ENCODE results near the gene SIRT3. TPM values are rescaled to one million over a fixed set of nuclear protein-coding genes. Genes with fewer than 3 reads are reported as not detected.

SIRT3 gene
- total and polyA plus RNA-seq, 2 of the 13 experiments (the other 11 are each of a cell fraction or from before 2014, with no cell fraction given), result 15.1 to 18.2 TPM

DNA sequence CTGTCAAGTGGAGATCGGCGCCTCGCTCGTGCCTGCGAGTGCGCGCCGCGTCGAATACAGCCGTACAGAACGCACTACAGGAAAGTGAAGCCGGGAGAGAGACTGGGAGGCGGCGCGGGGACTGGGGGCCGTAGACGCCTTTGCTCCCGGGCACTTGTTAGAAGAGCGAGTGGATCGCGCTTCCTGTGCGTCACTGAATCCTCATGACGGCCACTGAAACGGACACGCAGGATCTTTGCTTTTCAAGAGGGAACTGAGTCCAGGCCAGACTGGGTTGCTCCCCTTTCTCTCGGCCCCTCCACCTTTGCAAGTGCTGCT is 28.3 kb downstream of the SIRT3 start (continued):
- TF ChIP-seq PHF5A (CRISPR knock-in tag; IDR thresholded peaks at IDR 0.05; ENCODE audit: low read depth, unreplicated experiment) (no peak), ZNF451 (CRISPR knock-in tag; IDR thresholded peaks at IDR 0.05) (0 out of 2 replicates have a peak, but pooled peaks have one; percentile 2), ZNF570 (CRISPR knock-in tag; IDR thresholded peaks at IDR 0.05; ENCODE audit: borderline replicate concordance) (no peak), KDM5A (IDR thresholded peaks at IDR 0.05; ENCODE audit: borderline replicate concordance, low read length) (peak; percentile 45; the same call in 1 of the 2 replicates), SP2 (CRISPR knock-in tag; IDR thresholded peaks at IDR 0.05) (no peak)

DNA sequence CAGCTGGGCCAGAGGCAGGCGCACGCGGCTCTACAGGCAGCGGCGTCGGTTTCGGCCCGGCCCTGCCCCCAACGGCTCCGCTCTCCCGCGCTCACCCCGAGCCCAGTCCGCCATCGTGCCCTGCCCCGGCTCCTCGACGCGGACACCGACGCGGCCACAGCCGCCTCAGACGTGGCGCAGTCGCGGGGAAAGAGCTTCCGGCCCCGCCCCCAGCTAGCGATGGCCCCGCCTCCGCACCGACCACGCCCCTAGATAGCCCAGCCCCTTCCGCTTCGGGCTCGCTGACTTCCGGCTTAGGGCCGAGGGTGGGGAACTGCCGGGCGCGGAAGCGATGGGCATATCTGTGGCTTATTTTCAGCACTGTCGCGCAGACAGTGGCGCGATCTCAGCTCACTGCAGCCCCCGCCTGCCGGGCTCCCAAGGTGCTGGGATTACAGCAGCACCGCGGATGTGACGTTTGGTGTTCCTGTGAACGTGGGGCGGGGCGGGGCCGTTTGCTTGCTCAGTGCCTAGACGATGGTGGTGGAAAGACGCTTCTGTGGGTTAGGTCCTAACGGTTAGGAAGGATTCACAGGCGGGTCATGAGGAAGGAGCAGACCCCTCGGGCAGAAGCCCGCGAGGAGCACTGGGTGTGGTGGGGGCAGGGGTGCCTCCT is 28.8 kb downstream of the SIRT3 start, which contains the start of the genes BET1L and RIC8A:
Gene BET1L, minus strand, starts transcription at position 192 of the 655 bp plus-strand sequence. Its CDS starts 78 bp downstream, at position 114.
Gene RIC8A, plus strand, starts transcription at position 501 of the 655 bp plus-strand sequence. CDS start 1,147 bp downstream, outside the sequence.
- no peak within 1 kb of the TSS for H2AFZ ChIP-seq (ENCODE audit: low read length)
- FAIRE-seq (peak; percentile 78), DNase-seq (ENCODE audit: low spot score) (peak; percentile 95), ATAC-seq (peak; percentile 74)
- in situ Hi-C loops (cut with HindIII; ENCODE audit: extremely low pct_ligation_motif_present, low pct_unique_long_range_greater_than_20kb), result no loop called here
- H3K4me3 ChIP-seq (replicated peaks in 1 of 3; ENCODE audit: insufficient read depth in 1 of 3, low read depth in 2 of 3, low read length in 3 of 3), result peak within 1 kb of the TSS; percentile 75 to 90 (median 89)
- H3K4me2 ChIP-seq (ENCODE audit: low read depth, low read length), result peak within 1 kb of the TSS; percentile 97
- WGBS (ENCODE audit: low lambda C conversion rate), result 0% methylated on average over 6 of the region's 63 CpGs
- peaks cover 23 to 51% of the 10 kb centered on the region in 2 experiments for H3K36me3 ChIP-seq (replicated peaks in 1 of 2; ENCODE audit: control insufficient read depth in 1 of 2, insufficient read depth in 2 of 2, low read length in 2 of 2)
- H3K9ac ChIP-seq (ENCODE audit: insufficient read depth, low read depth, low read length), result peak within 1 kb of the TSS; percentile 100
- ChIA-PET POLR2A (interaction anchor here (0.8 to 3.9 kb wide), 20 partner anchors 9 to 353 kb away, joined by 3 to 41 read pairs (median 4); partner anchors contain the start of genes IFITM2, LMNTD2, RNH1 and SIRT3), CTCF (ENCODE audit: low intra/inter-chr PET ratio, low total read pairs) (no interaction called here)
- H3K9me3 ChIP-seq (ENCODE audit: low read length), result no peaks in the 10 kb centered on the region
- H3K27me3 ChIP-seq (ENCODE audit: control insufficient read depth in 1 of 2, insufficient read depth in 2 of 2, low read length in 2 of 2), result no peaks in the 10 kb centered on the region; a peak in 1 of 5 replicates
- H3K4me1 ChIP-seq (ENCODE audit: insufficient read depth, low read length), result peaks cover 36% of the 10 kb centered on the region
- peak within 1 kb of the TSS; percentile 96 for H3K27ac ChIP-seq (ENCODE audit: extremely low read length, insufficient read depth, low read length)
- intact Hi-C loops (cut with micrococcal nuclease; ENCODE audit: unreplicated experiment), result loop anchor here (2.0 kb wide), 1 partner anchor 29 kb away; the partner anchor contains the start of genes PSMD13 and SIRT3
- peaks cover 7% of the 10 kb centered on the region; the same call in 1 of the 2 replicates for H4K20me1 ChIP-seq (ENCODE audit: insufficient read depth, low read length)
- BruUV-seq (replicated peaks), result no TSS peak
- peaks cover 46% of the 10 kb centered on the region for H3K79me2 ChIP-seq (ENCODE audit: insufficient read depth, low read length)
- TF ChIP-seq HNF4A (CRISPR knock-in tag; IDR thresholded peaks at IDR 0.05), result no peak
- TF ChIP-seq ZNF138 (CRISPR knock-in tag; IDR thresholded peaks at IDR 0.05; ENCODE audit: low read depth), result peak; percentile 83
- no peak for TF ChIP-seq ZFAT (CRISPR knock-in tag; conservative IDR thresholded peaks at IDR 0.05)
- TF ChIP-seq SCMH1 (CRISPR knock-in tag; IDR thresholded peaks at IDR 0.05; ENCODE audit: borderline replicate concordance), result no peak
- peak; percentile 78; the same call in 1 of the 2 replicates for TF ChIP-seq ZZZ3 (CRISPR knock-in tag; IDR thresholded peaks at IDR 0.05; ENCODE audit: borderline replicate concordance)
- peak; percentile 76; the same call in 1 of the 2 replicates for TF ChIP-seq POLR2AphosphoS2 (IDR thresholded peaks at IDR 0.05; ENCODE audit: low read depth, low read length)
- no peak for TF ChIP-seq ZNF431 (CRISPR knock-in tag; IDR thresholded peaks at IDR 0.05; ENCODE audit: borderline replicate concordance, low read depth)
- no peak for TF ChIP-seq JDP2 (CRISPR knock-in tag; IDR thresholded peaks at IDR 0.05; ENCODE audit: borderline replicate concordance)
- TF ChIP-seq, protein P1, sequence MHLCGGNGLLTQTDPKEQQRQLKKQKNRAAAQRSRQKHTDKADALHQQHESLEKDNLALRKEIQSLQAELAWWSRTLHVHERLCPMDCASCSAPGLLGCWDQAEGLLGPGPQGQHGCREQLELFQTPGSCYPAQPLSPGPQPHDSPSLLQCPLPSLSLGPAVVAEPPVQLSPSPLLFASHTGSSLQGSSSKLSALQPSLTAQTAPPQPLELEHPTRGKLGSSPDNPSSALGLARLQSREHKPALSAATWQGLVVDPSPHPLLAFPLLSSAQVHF (CRISPR knock-in tag; IDR thresholded peaks at IDR 0.05), result no peak
- no peak for TF ChIP-seq ZNF530 (CRISPR knock-in tag; IDR thresholded peaks at IDR 0.05; ENCODE audit: low read depth)
- no peak for TF ChIP-seq ZSCAN12 (CRISPR knock-in tag; IDR thresholded peaks at IDR 0.05)
- TF ChIP-seq KAT7 (CRISPR knock-in tag; IDR thresholded peaks at IDR 0.05; ENCODE audit: borderline replicate concordance), result no peak
- TF ChIP-seq, protein P2, sequence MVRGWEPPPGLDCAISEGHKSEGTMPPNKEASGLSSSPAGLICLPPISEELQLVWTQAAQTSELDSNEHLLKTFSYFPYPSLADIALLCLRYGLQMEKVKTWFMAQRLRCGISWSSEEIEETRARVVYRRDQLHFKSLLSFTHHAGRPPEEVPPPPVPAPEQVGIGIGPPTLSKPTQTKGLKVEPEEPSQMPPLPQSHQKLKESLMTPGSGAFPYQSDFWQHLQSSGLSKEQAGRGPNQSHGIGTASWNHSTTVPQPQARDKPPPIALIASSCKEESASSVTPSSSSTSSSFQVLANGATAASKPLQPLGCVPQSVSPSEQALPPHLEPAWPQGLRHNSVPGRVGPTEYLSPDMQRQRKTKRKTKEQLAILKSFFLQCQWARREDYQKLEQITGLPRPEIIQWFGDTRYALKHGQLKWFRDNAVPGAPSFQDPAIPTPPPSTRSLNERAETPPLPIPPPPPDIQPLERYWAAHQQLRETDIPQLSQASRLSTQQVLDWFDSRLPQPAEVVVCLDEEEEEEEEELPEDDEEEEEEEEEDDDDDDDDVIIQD (CRISPR knock-in tag; IDR thresholded peaks at IDR 0.05; ENCODE audit: low read depth), result 0 out of 2 replicates have a peak, but pooled peaks have one; percentile 11
- TF ChIP-seq ZNF121 (CRISPR knock-in tag; IDR thresholded peaks at IDR 0.05), result no peak
